ENCODE data around the gene SHMT2. TPM values are rescaled to one million over a fixed set of nuclear protein-coding genes. Genes with fewer than 3 reads are reported as not detected.

The SHMT2 gene
- total and polyA plus RNA-seq, 2 donors (not counting 1 experiment from before 2014, with no cell fraction given) = 154 to 380 TPM

DNA sequence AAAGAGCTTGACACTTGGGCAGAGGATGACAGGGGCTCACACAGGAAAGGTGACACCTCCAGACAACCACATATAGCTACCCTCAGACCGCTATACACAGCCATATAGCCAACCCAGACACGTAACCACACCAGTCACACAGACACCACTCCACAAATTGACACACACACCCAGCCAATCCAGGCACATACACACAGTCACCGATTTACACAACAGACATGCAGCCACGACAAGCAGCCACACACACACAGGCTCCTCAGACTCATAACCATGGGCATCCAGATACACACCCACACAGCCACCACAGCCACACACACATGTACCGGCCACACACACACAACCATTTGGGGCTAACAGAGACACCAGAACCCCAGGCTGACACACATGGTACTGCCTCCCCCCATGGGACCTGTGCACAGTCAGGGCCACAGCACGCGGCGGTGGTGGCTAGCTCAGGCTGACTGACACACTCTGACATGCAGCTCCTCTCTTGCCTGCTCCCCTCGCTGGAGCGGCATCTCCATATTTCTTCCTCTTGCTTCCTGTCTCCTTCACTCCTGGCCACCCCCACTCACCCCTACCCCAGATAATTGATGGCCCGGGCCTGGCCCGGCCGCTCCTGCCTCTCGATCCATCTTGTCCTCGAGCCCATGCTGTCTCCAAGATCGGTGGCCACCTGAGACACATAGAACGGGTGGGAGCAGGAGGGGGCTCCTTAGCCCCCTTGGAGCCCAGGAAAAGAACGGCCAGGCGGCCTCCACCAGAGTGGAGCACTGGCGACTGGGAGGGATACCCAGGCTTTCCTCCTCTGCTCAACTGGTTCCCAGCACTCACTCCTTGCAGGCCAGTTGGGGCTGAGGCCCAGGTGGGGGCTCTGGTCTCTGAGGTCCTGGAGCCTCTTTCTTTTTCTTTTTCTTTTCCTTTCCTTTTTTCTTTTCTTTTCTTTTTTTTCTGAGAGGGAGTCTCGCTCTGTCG, 6.0 kb upstream of the SHMT2 start:
- H3K79me2 ChIP-seq (ENCODE audit: control insufficient read depth, insufficient read depth, low read length) = no peaks in the 10 kb centered on the region
- H3K9me3 ChIP-seq (ENCODE audit: control insufficient read depth, insufficient read depth, low read depth, low read length) = no peaks in the 10 kb centered on the region
- H4K20me1 ChIP-seq (ENCODE audit: control insufficient read depth, extremely low read depth, insufficient read depth, low read length) = no peaks in the 10 kb centered on the region
- H3K9ac ChIP-seq (ENCODE audit: insufficient read depth, low read length) = no peak overlapping the region
- no peak overlapping the region for H3K4me3 ChIP-seq (replicated peaks in 1 of 4; ENCODE audit: control extremely low read depth in 1 of 4, insufficient read depth in 1 of 4, low read depth in 3 of 4, low read length in 4 of 4)
- peaks cover 29% of the 10 kb centered on the region for H3K27me3 ChIP-seq (ENCODE audit: control insufficient read depth, insufficient read depth, low read length)
- no peak overlapping the region for H2AFZ ChIP-seq (ENCODE audit: low read length)
- no peak overlapping the region for H3K27ac ChIP-seq (ENCODE audit: insufficient read depth, low read length)
- H3K4me1 ChIP-seq (ENCODE audit: control insufficient read depth, extremely low read depth, insufficient read depth, low read length) = peaks cover 7% of the 10 kb centered on the region
- no peak overlapping the region for H3K4me2 ChIP-seq (ENCODE audit: extremely low read depth, insufficient read depth, low read length)
- no peak for DNase-seq (ENCODE audit: low read depth in 2 of 2)
- no peaks in the 10 kb centered on the region for H3K36me3 ChIP-seq (ENCODE audit: control insufficient read depth, insufficient read depth, low read length)
- TF ChIP-seq, protein P1, sequence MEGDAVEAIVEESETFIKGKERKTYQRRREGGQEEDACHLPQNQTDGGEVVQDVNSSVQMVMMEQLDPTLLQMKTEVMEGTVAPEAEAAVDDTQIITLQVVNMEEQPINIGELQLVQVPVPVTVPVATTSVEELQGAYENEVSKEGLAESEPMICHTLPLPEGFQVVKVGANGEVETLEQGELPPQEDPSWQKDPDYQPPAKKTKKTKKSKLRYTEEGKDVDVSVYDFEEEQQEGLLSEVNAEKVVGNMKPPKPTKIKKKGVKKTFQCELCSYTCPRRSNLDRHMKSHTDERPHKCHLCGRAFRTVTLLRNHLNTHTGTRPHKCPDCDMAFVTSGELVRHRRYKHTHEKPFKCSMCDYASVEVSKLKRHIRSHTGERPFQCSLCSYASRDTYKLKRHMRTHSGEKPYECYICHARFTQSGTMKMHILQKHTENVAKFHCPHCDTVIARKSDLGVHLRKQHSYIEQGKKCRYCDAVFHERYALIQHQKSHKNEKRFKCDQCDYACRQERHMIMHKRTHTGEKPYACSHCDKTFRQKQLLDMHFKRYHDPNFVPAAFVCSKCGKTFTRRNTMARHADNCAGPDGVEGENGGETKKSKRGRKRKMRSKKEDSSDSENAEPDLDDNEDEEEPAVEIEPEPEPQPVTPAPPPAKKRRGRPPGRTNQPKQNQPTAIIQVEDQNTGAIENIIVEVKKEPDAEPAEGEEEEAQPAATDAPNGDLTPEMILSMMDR (conservative IDR thresholded peaks at IDR 0.05 in 1 of 2, IDR thresholded peaks at IDR 0.05 in 1 of 2; ENCODE audit: low read depth in 1 of 2, low read length in 2 of 2) = no peak
- no peak for TF ChIP-seq EZH2 (IDR thresholded peaks at IDR 0.05; ENCODE audit: low read length, missing control alignments)

DNA sequence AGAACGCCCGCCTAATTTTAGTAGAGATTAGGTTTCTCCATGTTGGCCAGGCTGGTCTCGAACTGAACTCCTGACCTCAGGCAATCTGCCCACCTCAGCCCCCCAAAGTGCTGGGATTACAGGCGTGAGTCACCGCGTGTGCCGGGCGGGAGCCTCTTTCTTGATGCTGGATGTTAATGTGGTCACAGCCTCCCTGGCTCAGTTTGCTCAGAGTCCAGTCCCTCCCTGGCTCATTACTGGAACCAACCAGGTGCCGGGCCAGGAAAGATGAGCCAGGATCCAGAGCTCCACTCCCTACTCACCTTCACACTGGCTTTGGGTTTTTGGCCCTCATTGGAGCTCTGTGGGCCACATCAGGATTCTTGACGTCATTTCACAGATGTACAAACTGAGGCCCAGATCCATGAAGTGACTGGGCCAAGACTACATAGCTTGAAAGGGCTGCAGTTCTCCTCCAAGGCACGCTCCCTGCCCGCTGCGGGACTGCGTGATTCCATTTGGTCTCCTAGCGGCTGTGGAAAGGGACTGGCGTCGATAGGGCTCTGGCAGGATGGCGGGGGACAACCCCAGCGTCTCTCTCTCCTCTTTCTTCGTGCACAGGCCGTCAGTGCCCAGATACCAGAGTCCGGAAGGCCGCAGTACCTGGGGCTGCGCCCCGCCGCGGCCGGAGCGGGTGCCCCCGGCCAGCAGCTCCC, 5.1 kb upstream of the SHMT2 start:
- no peak overlapping the region for H3K27ac ChIP-seq (ENCODE audit: insufficient read depth, low read length)
- no peak for DNase-seq (ENCODE audit: low read depth in 2 of 2)
- H3K4me2 ChIP-seq (ENCODE audit: extremely low read depth, insufficient read depth, low read length) = no peak overlapping the region
- no peak overlapping the region for H3K9ac ChIP-seq (ENCODE audit: insufficient read depth, low read length)
- peaks cover 11% of the 10 kb centered on the region for H3K4me1 ChIP-seq (ENCODE audit: control insufficient read depth, extremely low read depth, insufficient read depth, low read length)
- H2AFZ ChIP-seq (ENCODE audit: low read length) = no peak overlapping the region
- H3K4me3 ChIP-seq (replicated peaks in 1 of 4; ENCODE audit: control extremely low read depth in 1 of 4, insufficient read depth in 1 of 4, low read depth in 3 of 4, low read length in 4 of 4) = no peak overlapping the region
- H3K27me3 ChIP-seq (ENCODE audit: control insufficient read depth, insufficient read depth, low read length) = peaks cover 23% of the 10 kb centered on the region
- H3K9me3 ChIP-seq (ENCODE audit: control insufficient read depth, insufficient read depth, low read depth, low read length) = no peaks in the 10 kb centered on the region
- no peaks in the 10 kb centered on the region for H3K79me2 ChIP-seq (ENCODE audit: control insufficient read depth, insufficient read depth, low read length)
- no peaks in the 10 kb centered on the region for H4K20me1 ChIP-seq (ENCODE audit: control insufficient read depth, extremely low read depth, insufficient read depth, low read length)
- peak; percentile 9 for TF ChIP-seq EZH2 (IDR thresholded peaks at IDR 0.05; ENCODE audit: low read length, missing control alignments)
- TF ChIP-seq, protein P1 (conservative IDR thresholded peaks at IDR 0.05 in 1 of 2, IDR thresholded peaks at IDR 0.05 in 1 of 2; ENCODE audit: low read depth in 1 of 2, low read length in 2 of 2) = no peak
- H3K36me3 ChIP-seq (ENCODE audit: control insufficient read depth, insufficient read depth, low read length) = no peaks in the 10 kb centered on the region

DNA sequence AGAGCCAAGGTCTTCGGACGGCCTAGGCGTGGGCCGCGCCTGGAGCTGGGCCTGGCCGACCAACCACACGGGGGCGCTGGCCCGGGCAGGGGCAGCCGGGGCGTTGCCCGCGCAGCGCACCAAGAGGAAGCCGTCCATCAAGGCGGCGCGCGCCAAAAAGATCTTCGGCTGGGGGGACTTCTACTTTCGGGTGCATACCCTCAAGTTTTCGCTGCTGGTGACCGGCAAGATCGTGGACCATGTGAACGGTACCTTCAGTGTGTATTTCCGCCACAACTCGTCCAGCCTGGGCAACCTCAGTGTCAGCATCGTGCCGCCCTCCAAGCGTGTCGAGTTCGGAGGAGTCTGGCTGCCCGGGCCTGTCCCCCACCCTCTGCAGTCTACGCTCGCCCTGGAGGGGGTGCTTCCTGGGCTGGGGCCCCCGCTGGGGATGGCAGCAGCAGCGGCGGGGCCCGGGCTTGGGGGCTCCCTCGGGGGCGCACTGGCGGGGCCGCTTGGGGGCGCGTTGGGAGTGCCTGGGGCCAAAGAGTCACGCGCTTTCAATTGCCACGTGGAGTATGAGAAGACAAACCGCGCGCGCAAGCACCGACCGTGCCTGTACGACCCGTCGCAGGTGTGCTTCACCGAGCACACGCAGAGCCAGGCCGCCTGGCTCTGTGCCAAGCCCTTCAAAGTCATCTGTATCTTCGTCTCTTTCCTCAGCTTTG, 4.4 kb upstream of the SHMT2 start:
- no peak overlapping the region for H3K4me2 ChIP-seq (ENCODE audit: extremely low read depth, insufficient read depth, low read length)
- DNase-seq (ENCODE audit: low read depth in 2 of 2) = peak in 1 of 2 donors; percentile 32
- no peak overlapping the region for H3K27ac ChIP-seq (ENCODE audit: insufficient read depth, low read length)
- no peak overlapping the region for H2AFZ ChIP-seq (ENCODE audit: low read length)
- peaks cover 5% of the 10 kb centered on the region for H3K79me2 ChIP-seq (ENCODE audit: control insufficient read depth, insufficient read depth, low read length)
- H3K27me3 ChIP-seq (ENCODE audit: control insufficient read depth, insufficient read depth, low read length) = peaks cover 17% of the 10 kb centered on the region
- peaks cover 11% of the 10 kb centered on the region for H3K4me1 ChIP-seq (ENCODE audit: control insufficient read depth, extremely low read depth, insufficient read depth, low read length)
- H3K4me3 ChIP-seq (replicated peaks in 1 of 4; ENCODE audit: control extremely low read depth in 1 of 4, insufficient read depth in 1 of 4, low read depth in 3 of 4, low read length in 4 of 4) = no peak overlapping the region
- TF ChIP-seq EZH2 (IDR thresholded peaks at IDR 0.05; ENCODE audit: low read length, missing control alignments) = no peak
- TF ChIP-seq, protein P1 (conservative IDR thresholded peaks at IDR 0.05 in 1 of 2, IDR thresholded peaks at IDR 0.05 in 1 of 2; ENCODE audit: low read depth in 1 of 2, low read length in 2 of 2) = peak; percentile 22 to 37
- no peaks in the 10 kb centered on the region for H4K20me1 ChIP-seq (ENCODE audit: control insufficient read depth, extremely low read depth, insufficient read depth, low read length)
- no peaks in the 10 kb centered on the region for H3K9me3 ChIP-seq (ENCODE audit: control insufficient read depth, insufficient read depth, low read depth, low read length)
- no peaks in the 10 kb centered on the region for H3K36me3 ChIP-seq (ENCODE audit: control insufficient read depth, insufficient read depth, low read length)
- no peak overlapping the region for H3K9ac ChIP-seq (ENCODE audit: insufficient read depth, low read length)
